Sigmoid colon (tissue), 3 donors: ENCODE data around the gene IL20RB.

ENCODE experiments used
- CTCF ChIP-seq, 4 experiments: fragments of 450-650 bp in 3 of 4; fragments of 200-600 bp in 1 of 4; IDR thresholded peaks; one replicate each; pipeline ENCODE4 v1.5.1; 2016 to 2019; ENCODE audit warnings: antibody characterized with exemption in 4 of 4, mild to moderate bottlenecking in 3 of 4, moderate library complexity in 2 of 4
- POLR2A ChIP-seq, 2 donors: fragments of 450-650 bp; IDR thresholded peaks; one replicate each; pipeline ENCODE4 v1.6.1; 2016; ENCODE audit warnings: antibody characterized with exemption in 2 of 2, mild to moderate bottlenecking in 2 of 2, moderate library complexity in 2 of 2

GRCh38 chr3:137032465-137033120 lies 74.8 kb downstream of the IL20RB start:
- peak; percentile 78 to 98 (median 86) for TF ChIP-seq CTCF (IDR thresholded peaks at IDR 0.05)
- TF ChIP-seq POLR2A (IDR thresholded peaks at IDR 0.05), result no peak
